Hippocampal formation (tissue), 2 donors: ENCODE measurements around the gene SPATA2L.

Source experiments
- DNase-seq, 2 donors: peaks; one replicate each; lab custom pipeline; 2025; lab: John Stamatoyannopoulos, UW

The SPATA2L gene

DNA sequence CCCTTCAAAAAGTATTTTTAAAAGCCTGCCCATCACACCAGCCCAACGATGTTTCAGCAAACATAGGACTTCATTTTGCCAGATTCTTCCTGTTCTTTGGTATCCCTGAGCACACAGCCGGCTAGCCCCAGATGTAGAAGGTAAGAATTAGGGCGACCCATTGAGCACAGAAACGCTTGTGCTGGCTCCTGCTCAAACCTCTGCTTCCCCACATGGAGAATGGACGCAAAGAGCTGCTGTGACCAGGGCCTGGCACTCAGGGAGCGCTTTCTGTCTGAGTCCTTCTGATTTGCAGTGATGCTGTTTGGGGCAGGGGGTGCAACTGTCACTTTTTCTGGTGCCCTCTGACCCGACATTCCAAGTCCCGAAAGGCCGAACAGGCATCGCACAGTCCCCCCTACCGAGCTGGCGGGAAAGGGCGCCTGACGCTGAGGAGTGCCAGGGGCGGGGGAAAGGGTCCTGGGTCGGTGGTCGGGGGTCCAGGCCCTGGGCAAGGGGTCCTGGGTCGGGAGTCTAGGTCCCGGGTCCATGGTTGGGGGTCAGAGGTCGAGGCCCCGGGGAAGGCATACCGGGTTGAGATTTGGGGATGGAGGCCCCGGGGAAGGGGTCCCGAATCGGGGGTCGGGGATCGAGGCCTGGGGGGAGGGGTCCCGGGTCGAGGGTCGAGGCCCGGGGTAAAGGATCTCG lies 44.9 kb downstream of the SPATA2L start:
- no peak for DNase-seq

DNA sequence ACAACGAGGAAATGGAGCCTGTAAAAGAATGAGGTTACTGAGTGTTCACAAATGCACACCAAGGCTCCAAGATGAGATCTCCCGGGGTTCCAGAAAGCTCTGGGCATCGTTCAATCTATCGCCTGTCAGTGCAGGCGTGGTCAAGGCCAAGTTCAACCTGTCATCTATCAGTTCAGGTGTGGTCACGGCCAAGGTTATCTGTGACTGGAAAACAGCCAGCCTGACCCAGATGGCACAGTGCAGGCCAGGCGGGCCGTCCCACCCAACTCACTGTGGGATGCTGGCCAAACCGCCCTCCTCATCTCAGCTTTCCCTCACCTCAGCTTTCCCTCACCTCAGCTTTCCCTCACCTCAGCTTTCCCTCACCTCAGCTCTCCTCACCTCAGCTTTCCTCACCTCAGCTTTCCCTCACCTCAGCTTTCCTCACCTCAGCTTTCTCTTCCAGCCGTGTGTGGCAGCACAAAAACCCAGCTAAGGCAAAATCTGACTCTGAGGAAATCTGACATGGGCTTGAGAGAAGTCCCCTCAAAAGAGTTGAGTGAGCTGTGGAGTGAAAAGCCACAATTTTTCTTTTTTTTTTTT lies 46.4 kb downstream of the SPATA2L start:
- DNase-seq: no peak

GRCh38 chr16:89653656-89654295 lies 47.7 kb downstream of the SPATA2L start:
- DNase-seq: no peak

- no peak for DNase-seq
These were observed 49.9 kb downstream of the SPATA2L start for GRCh38 chr16:89651584-89651983.

DNA sequence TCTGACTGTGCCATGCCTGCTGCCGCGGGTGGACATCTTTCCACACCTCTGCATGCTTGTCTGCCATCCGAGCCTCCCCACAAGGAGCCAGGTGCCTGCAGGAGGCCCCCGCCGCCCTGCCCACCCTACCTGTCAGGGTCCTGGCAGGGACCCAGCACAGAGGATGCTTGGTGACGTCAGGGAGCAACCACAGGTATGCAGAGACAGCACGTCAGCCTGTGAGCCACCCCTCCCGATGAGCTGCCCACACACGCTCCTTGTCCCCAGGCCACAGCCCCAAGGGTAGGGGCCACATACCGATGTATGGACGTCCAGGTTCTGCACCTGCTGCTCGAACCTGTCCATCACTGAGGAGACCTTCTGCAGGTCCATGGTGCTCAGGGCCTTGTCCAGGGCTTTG lies 54.6 kb downstream of the SPATA2L start:
- no peak for DNase-seq
